ENCODE data around the gene SLC7A10.
"Not testable (repeated sequence)": the region's sequence is repeated elsewhere in the genome, so short reads cannot be mapped to it uniquely, and the experiment has no call there.

SLC7A10 gene

DNA sequence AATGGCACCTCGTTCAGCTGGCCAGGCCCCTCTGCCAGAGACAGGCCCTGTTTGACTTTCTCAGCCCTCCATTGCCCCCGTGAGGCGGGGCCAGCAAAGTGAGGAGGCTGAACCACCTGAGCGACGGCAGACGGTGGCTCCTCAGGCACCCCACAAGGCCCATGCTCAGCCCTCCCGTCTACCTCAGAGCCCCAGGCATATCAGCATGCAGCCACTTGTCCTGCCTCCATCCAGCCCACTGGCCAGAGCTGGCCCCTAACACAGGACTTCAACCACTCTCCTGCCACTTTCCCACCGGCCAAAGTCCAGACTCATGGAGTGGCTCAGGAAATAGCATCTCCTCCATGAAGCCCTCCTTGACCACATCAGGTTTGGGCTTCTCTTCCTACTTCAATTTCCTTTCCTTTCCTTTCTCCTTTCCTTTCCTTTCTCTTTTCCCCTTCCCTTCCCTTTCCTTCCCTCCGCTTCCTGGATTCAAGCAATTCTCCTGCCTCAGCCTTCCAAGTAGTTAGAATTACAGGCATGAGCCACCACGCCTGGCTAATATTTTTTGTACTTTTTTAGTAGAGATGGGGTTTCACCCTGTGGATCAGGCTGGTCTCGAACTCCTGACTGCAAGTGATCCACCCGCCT lies 9.3 kb downstream of the SLC7A10 start:
- no peak overlapping the region for H3K4me2 ChIP-seq
- no peak for TF ChIP-seq Cebpa-rat (IDR thresholded peaks at IDR 0.05)

GRCh38 chr19:33215438-33216197 lies 10.0 kb downstream of the SLC7A10 start:
- Histone ChIP-seq H3K9me3 (replicated peaks in 1 of 11) (no peaks in the 10 kb centered on the region), H3K27me3 (no peaks in the 10 kb centered on the region), H3K4me1 (peaks cover 0 to 21% (median 4%) of the 10 kb centered on the region in 10 experiments; a peak in 10 of 20 replicates), H3K27ac (no peak overlapping the region), H3K36me3 (peaks cover 0 to under 1% (median 0%) of the 10 kb centered on the region in 11 experiments; a peak in 1 of 22 replicates), H3K4me2 (no peak overlapping the region), H3K9ac (no peak overlapping the region), H3K4me3 (no peak overlapping the region), H4K20me1 (no peaks in the 10 kb centered on the region)
- no peak for TF ChIP-seq Cebpa-rat (IDR thresholded peaks at IDR 0.05)

More for the DNA sequence above, 9.3 kb downstream of the SLC7A10 start:
- Histone ChIP-seq H3K9ac (no peak overlapping the region), H3K9me3 (replicated peaks in 1 of 11) (no peaks in the 10 kb centered on the region), H4K20me1 (no peaks in the 10 kb centered on the region), H3K4me3 (no peak overlapping the region), H3K27me3 (no peaks in the 10 kb centered on the region), H3K4me1 (peaks cover 0 to 18% (median 4%) of the 10 kb centered on the region in 10 experiments; a peak in 10 of 20 replicates), H3K36me3 (no peaks in the 10 kb centered on the region), H3K27ac (no peak overlapping the region)

DNA sequence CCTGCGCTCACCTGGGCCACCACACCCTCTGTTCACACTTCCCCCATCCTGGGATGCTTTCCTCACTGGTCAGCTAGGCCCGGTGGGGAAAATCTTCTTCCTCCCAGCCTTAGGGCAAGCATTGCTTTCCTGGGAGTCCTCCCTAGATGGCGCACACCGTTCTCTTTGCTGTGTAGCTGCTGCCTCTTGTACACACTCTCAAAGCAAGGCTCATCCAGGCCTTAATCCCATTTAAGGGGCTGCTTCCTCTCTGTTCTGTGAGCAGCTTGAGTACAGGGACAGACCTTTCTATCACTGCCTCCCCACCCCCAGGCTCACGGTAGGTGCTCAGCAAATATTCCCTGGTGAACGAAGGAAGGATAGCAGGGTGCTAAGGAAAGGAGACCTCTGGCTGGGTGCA lies 11.1 kb downstream of the SLC7A10 start:
- peaks cover 0 to 11% (median 0%) of the 10 kb centered on the region in 11 experiments; a peak in 7 of 22 replicates for H3K36me3 ChIP-seq
- H3K27me3 ChIP-seq: no peaks in the 10 kb centered on the region
- H3K27ac ChIP-seq: no peak overlapping the region
- H3K9ac ChIP-seq: no peak overlapping the region
- no peaks in the 10 kb centered on the region for H3K9me3 ChIP-seq (replicated peaks in 1 of 11)
- no peaks in the 10 kb centered on the region for H4K20me1 ChIP-seq
- no peak overlapping the region for H3K4me2 ChIP-seq
- no peak overlapping the region for H3K4me3 ChIP-seq
- H3K4me1 ChIP-seq: peaks cover 0 to 25% (median 6%) of the 10 kb centered on the region in 10 experiments; a peak in 14 of 20 replicates
- no peak for TF ChIP-seq Cebpa-rat (IDR thresholded peaks at IDR 0.05)

GRCh38 chr19:33212436-33213172 lies 13.0 kb downstream of the SLC7A10 start:
- H3K4me1 ChIP-seq: peaks cover 19 to 39% (median 24%) of the 10 kb centered on the region in 10 experiments
- H3K9ac ChIP-seq: no peak overlapping the region
- no peak overlapping the region for H3K4me3 ChIP-seq
- H3K27ac ChIP-seq: no peak overlapping the region
- peaks cover 0 to 25% (median 6%) of the 10 kb centered on the region in 11 experiments; a peak in 9 of 22 replicates for H3K36me3 ChIP-seq
- H3K4me2 ChIP-seq: no peak overlapping the region
- H4K20me1 ChIP-seq: peaks cover 0 to 6% (median 0%) of the 10 kb centered on the region in 11 experiments; a peak in 2 of 22 replicates
- TF ChIP-seq Cebpa-rat (IDR thresholded peaks at IDR 0.05): no peak
- H3K27me3 ChIP-seq: no peaks in the 10 kb centered on the region
- H3K9me3 ChIP-seq (replicated peaks in 1 of 11): no peaks in the 10 kb centered on the region

DNA sequence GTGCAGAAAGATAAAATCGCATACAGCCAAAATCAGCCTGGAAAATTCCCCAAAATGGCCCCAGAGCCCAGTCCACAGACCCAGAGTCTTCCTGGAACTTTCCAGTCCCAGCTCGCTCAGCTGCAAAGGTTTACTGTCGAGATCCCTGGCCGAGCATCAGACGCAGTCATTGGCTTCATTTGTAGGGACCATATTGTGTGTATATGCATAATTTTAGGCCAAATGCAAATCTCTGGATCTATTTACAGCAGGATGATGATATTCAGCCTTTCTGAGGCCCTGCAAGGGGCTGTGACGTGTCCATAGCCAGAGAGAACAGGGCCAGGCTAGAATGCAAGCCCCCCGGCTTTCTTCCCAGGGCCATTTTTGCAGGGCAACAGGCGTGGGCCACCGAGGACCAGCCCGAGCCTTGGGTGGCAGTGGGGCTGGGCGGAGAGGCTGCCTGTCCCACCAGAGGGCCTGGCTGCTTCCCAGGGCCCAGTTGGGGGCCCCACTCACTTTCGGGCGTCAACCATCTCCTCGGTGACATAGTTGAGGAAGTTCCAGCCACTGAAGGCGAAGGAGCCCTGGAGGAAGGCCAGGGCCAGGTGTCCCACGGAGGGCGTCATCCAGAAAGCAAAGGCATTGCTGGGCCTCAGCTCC lies 13.7 kb downstream of the SLC7A10 start:
- peaks cover 5 to 31% (median 12%) of the 10 kb centered on the region in 11 experiments; a peak in 21 of 22 replicates for H3K36me3 ChIP-seq
- H3K4me2 ChIP-seq: no peak overlapping the region
- no peak for TF ChIP-seq Cebpa-rat (IDR thresholded peaks at IDR 0.05)
- peaks cover 26 to 46% (median 31%) of the 10 kb centered on the region in 10 experiments for H3K4me1 ChIP-seq
- peaks cover 0 to 12% (median 0%) of the 10 kb centered on the region in 11 experiments; a peak in 4 of 22 replicates for H4K20me1 ChIP-seq
- peak overlapping the region in 1 of 11 experiments; percentile 25; a peak in 1 of 22 replicates for H3K27ac ChIP-seq
- H3K9me3 ChIP-seq (replicated peaks in 1 of 11): no peaks in the 10 kb centered on the region
- H3K9ac ChIP-seq: no peak overlapping the region
- no peak overlapping the region for H3K4me3 ChIP-seq
- no peaks in the 10 kb centered on the region for H3K27me3 ChIP-seq

- no peak overlapping the region for H3K4me2 ChIP-seq
- no peak overlapping the region for H3K9ac ChIP-seq
- H3K9me3 ChIP-seq (replicated peaks in 1 of 11): no peaks in the 10 kb centered on the region
- H4K20me1 ChIP-seq: peaks cover 0 to 27% (median 7%) of the 10 kb centered on the region in 11 experiments; a peak in 9 of 22 replicates
- peaks cover 20 to 47% (median 28%) of the 10 kb centered on the region in 11 experiments for H3K36me3 ChIP-seq
- H3K27me3 ChIP-seq: no peaks in the 10 kb centered on the region
- H3K4me1 ChIP-seq: peaks cover 26 to 48% (median 36%) of the 10 kb centered on the region in 10 experiments
- H3K27ac ChIP-seq: no peak overlapping the region
- TF ChIP-seq Cebpa-rat (IDR thresholded peaks at IDR 0.05): no peak
- no peak overlapping the region for H3K4me3 ChIP-seq
Observed at GRCh38 chr19:33210266-33210940, 15.2 kb downstream of the SLC7A10 start.

DNA sequence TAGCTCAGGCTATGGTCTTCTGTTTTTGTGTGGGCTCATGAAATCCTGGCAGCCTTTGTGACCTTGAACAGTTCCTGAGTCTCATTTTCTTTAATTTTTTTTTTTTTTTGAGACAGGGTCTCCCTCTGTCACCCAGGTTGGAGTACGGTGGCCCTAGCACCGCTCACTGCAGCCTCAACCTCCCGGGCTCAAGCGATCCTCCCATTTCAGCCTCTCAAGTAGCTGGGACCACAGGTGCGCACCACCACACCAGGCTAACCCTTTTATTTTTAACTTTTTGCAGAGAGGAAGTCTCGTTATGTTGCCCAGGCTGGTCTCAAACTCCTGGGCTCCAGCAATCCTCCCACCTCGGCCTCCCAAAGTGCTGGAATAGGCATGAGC lies 15.8 kb downstream of the SLC7A10 start:
- H3K9me3 ChIP-seq (replicated peaks in 1 of 11); H3K4me3 ChIP-seq; H3K9ac ChIP-seq; H3K27me3 ChIP-seq: not testable (repeated sequence)
- Histone ChIP-seq H3K27ac (peak overlapping the region in 1 of 11 experiments; percentile 6; a peak in 2 of 22 replicates), H3K36me3 (peaks cover 26 to 52% (median 33%) of the 10 kb centered on the region in 11 experiments), H4K20me1 (peaks cover 0 to 32% (median 11%) of the 10 kb centered on the region in 11 experiments; a peak in 14 of 22 replicates), H3K4me1 (peaks cover 26 to 48% (median 36%) of the 10 kb centered on the region in 10 experiments), H3K4me2 (peak overlapping the region in 1 of 11 experiments; percentile 92; a peak in 1 of 22 replicates)

All from BLaER1 treated with 17β-estradiol and CSF1 and Interleukin-3, amounts not matched to agents 10 nM and 100 nM (cell line).